Ascending aorta (tissue), 2 donors: Measurements from ENCODE around the gene PDE1C. TPM values are rescaled to one million over a fixed set of nuclear protein-coding genes. Genes with fewer than 3 reads are reported as not detected.

Source experiments
- DNase-seq, 2 donors: peaks; one replicate each; pipeline ENCODE4 v3.0.0-alpha.2; 2019; ENCODE audit warnings: low spot score in 2 of 2
- H3K27ac ChIP-seq, 2 donors: fragments of 200-600 bp; sonication (generic); one replicate each; pipeline ENCODE4 v1.5.1; 2016 to 2017; ENCODE audit warnings: mild to moderate bottlenecking in 1 of 2
- H3K27me3 ChIP-seq: fragments of 200-600 bp; sonication (generic); one replicate; pipeline ENCODE4 v1.5.1; 2017
- H3K36me3 ChIP-seq, 2 donors: fragments of 200-600 bp; sonication (generic); one replicate each; pipeline ENCODE4 v1.5.1; 2016
- H3K4me1 ChIP-seq, 2 donors: fragments of 200-600 bp; sonication (generic); one replicate each; pipeline ENCODE4 v1.5.1; 2016 to 2017; ENCODE audit warnings: mild to moderate bottlenecking in 1 of 2
- H3K4me3 ChIP-seq, 2 donors: fragments of 200-600 bp; sonication (generic); one replicate each; pipeline ENCODE4 v1.5.1; 2016 to 2017; ENCODE audit warnings: mild to moderate bottlenecking in 1 of 2
- H3K9me3 ChIP-seq, 2 donors: fragments of 200-600 bp; sonication (generic); one replicate each; pipeline ENCODE4 v1.5.1; 2016
- CTCF ChIP-seq, 3 experiments: fragments of 200-600 bp in 2 of 3; fragments of 450-650 bp in 1 of 3; sonication (generic) in 2 of 3; IDR thresholded peaks; one replicate each; pipeline ENCODE4 v1.5.1; 2016 to 2019; ENCODE audit warnings: antibody characterized with exemption in 3 of 3, mild to moderate bottlenecking in 1 of 3, moderate library complexity in 1 of 3
- intact Hi-C: fragments of 100-400 bp; cut with DNase I; formaldehyde crosslinking; loops from one replicate; pipeline ENCODE4 v1.15.1; 2023
- total RNA-seq: library from RNA; depleted of rRNA; stranded (reverse); fragments of >200 nt; gene quantifications from one replicate; pipeline ENCODE4 v1.1.0, GENCODE V29; 2016

The PDE1C gene
- total RNA-seq, 1 donor from 2014 or later: 1.4 TPM

- no peaks in the 10 kb centered on the region for H3K9me3 ChIP-seq
- no peak overlapping the region for H3K4me3 ChIP-seq
- intact Hi-C loops: no loop called here
- TF ChIP-seq CTCF (IDR thresholded peaks at IDR 0.05): no peak
- H3K27me3 ChIP-seq: no peaks in the 10 kb centered on the region
- H3K4me1 ChIP-seq: no peaks in the 10 kb centered on the region
- no peaks in the 10 kb centered on the region for H3K36me3 ChIP-seq
- no peak overlapping the region for H3K27ac ChIP-seq
- no peak for DNase-seq
Observed at GRCh38 chr7:32108651-32109050, 38.4 kb upstream of the PDE1C start.

DNA sequence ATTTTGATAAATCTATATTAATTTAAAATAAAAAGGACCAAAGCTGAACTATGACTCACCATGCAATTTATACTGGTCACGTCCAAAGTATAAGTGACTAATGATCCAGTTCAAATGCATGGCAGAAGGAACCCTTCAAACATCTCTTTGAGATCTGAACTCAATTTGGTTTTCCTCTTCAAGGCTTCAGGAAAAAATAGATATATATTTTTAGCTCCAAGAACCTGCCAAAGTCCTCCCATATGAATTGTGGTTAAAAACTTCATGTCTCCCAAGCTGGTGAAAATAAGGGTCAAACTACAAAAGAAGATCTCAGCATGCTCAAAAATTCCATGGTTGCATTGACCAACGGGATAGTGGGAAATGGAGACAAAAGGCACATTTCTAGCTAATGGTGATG, 34.6 kb upstream of the PDE1C start:
- no peak overlapping the region for H3K4me3 ChIP-seq
- no peak overlapping the region for H3K27ac ChIP-seq
- no peaks in the 10 kb centered on the region for H3K36me3 ChIP-seq

DNA sequence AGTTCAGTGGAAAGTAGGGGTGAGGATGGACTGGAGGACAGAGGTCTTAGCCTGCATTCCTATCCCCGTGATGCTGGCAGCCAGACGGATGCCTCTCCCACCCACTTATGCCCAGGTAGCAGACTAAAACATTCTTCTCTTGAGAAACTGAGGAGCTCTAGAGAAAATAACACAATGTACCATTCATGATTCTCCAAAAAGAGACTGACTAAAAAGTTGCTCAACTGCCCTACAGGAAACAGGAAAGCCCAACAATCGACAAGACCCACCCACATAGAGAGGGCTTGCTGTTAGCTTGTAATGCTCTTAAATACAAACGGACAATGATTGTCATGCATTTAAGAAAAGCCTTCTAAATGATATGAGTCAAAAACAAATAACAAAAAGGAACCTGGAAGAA, 33.2 kb upstream of the PDE1C start:
- H3K4me3 ChIP-seq: no peak overlapping the region
- TF ChIP-seq CTCF (IDR thresholded peaks at IDR 0.05): no peak
- intact Hi-C loops: no loop called here
- H3K27me3 ChIP-seq: no peaks in the 10 kb centered on the region
- no peaks in the 10 kb centered on the region for H3K4me1 ChIP-seq
- DNase-seq: no peak
- no peak overlapping the region for H3K27ac ChIP-seq
- H3K9me3 ChIP-seq: no peaks in the 10 kb centered on the region
- no peaks in the 10 kb centered on the region for H3K36me3 ChIP-seq

More for the DNA sequence above, 34.6 kb upstream of the PDE1C start:
- Histone ChIP-seq H3K4me1 (no peaks in the 10 kb centered on the region), H3K27me3 (no peaks in the 10 kb centered on the region), H3K9me3 (no peaks in the 10 kb centered on the region)
- intact Hi-C loops: no loop called here
- no peak for TF ChIP-seq CTCF (IDR thresholded peaks at IDR 0.05)
- DNase-seq: no peak

GRCh38 chr7:32102432-32102873, 32.2 kb upstream of the PDE1C start:
- H3K4me3 ChIP-seq: no peak overlapping the region
- no peaks in the 10 kb centered on the region for H3K4me1 ChIP-seq
- no peak overlapping the region for H3K27ac ChIP-seq
- no peaks in the 10 kb centered on the region for H3K36me3 ChIP-seq
- H3K9me3 ChIP-seq: no peaks in the 10 kb centered on the region
- no peak for TF ChIP-seq CTCF (IDR thresholded peaks at IDR 0.05)
- H3K27me3 ChIP-seq: no peaks in the 10 kb centered on the region
- DNase-seq: no peak
- intact Hi-C loops: no loop called here

GRCh38 chr7:32100407-32100907, 30.2 kb upstream of the PDE1C start:
- Histone ChIP-seq H3K27ac (no peak overlapping the region), H3K4me3 (no peak overlapping the region), H3K27me3 (no peaks in the 10 kb centered on the region), H3K4me1 (no peaks in the 10 kb centered on the region), H3K9me3 (no peaks in the 10 kb centered on the region), H3K36me3 (no peaks in the 10 kb centered on the region)
- intact Hi-C loops: no loop called here
- no peak for DNase-seq
- TF ChIP-seq CTCF (IDR thresholded peaks at IDR 0.05): no peak

- DNase-seq: no peak
- TF ChIP-seq CTCF (IDR thresholded peaks at IDR 0.05): no peak
- no peaks in the 10 kb centered on the region for H3K9me3 ChIP-seq
- intact Hi-C loops: no loop called here
- H3K4me3 ChIP-seq: no peak overlapping the region
- no peak overlapping the region for H3K27ac ChIP-seq
- peaks cover 3 to 13% of the 10 kb centered on the region in 2 donors for H3K4me1 ChIP-seq
- H3K36me3 ChIP-seq: no peaks in the 10 kb centered on the region
- no peaks in the 10 kb centered on the region for H3K27me3 ChIP-seq
Observed at GRCh38 chr7:32094516-32094915, 24.3 kb upstream of the PDE1C start.
